Neural crest cell (in vitro differentiated cells): Measurements from ENCODE around the gene ZDHHC8. TPM values are rescaled to one million over a fixed set of nuclear protein-coding genes. Genes with fewer than 3 reads are reported as not detected.
"Not testable (repeated sequence)": the region's sequence is repeated elsewhere in the genome, so short reads cannot be mapped to it uniquely, and the experiment has no call there.

Source experiments
- DNase-seq: peaks from one replicate; pipeline ENCODE4 v3.0.0; 2021; ENCODE audit warnings: low read depth, mixed read lengths, low spot score
- H3K27ac Mint-ChIP-seq: one replicate; pipeline ENCODE4 v1.8.0; 2021; ENCODE audit warnings: mild to moderate bottlenecking, mixed read lengths; ENCODE audit not compliant: unreplicated experiment
- H3K27me3 Mint-ChIP-seq: 2 replicates; pipeline ENCODE4 v1.8.0; 2021; ENCODE audit warnings: low read depth, mild to moderate bottlenecking, mixed read lengths
- H3K36me3 Mint-ChIP-seq: 2 replicates; pipeline ENCODE4 v1.8.0; 2021; ENCODE audit warnings: low read depth, mild to moderate bottlenecking, mixed read lengths
- H3K4me1 Mint-ChIP-seq: 2 replicates; pipeline ENCODE4 v1.8.0; 2021; ENCODE audit warnings: mixed read lengths
- H3K4me3 Mint-ChIP-seq: one replicate; pipeline ENCODE4 v1.8.0; 2021; ENCODE audit warnings: mild to moderate bottlenecking, mixed read lengths
- H3K9me3 Mint-ChIP-seq: 2 replicates; pipeline ENCODE4 v1.8.0; 2021; ENCODE audit warnings: mixed read lengths
- CTCF ChIP-seq: fragments of 200-600 bp; sonication (generic); conservative IDR thresholded peaks from 2 replicates; pipeline ENCODE4 v1.5.0; 2021; ENCODE audit warnings: antibody characterized with exemption, mild to moderate bottlenecking
- total RNA-seq: library from RNA; stranded (reverse); gene quantifications from 2 replicates; pipeline ENCODE4 v1.2.1, GENCODE V29; 2021

The ZDHHC8 gene
- total RNA-seq, 1 donor from 2014 or later: 98.9 TPM

DNA sequence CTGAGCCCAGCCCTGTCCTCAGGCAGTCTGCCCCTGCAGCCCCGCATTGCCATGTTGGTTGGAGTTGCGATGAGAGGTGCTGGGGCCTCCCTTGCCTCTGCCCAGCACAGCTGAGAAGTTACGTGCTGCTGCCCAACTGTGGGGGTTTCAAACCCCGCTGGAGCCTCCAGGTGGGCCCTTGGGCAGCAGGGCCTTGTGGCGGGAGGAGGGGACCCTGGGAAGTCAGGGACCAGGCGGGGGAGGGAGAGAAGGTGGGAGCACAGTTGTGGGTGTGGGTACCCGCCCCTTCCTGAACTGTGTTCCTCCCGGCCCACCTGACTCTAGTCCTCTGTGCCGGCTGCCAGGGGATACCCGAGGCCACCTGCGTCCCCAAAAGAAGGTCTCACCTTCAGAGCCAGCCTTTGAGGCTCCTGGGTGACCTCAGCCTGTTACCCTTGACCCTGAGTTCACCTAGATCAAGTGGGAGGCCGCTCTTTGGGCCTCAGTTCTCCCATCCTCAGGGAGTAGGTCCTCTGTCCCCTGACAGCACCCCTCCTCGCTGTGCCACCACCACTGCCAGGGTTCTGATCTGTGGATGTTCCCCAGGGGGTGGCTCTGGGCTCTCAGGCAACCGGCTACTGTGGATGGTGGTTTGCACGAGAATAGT is 26.9 kb downstream of the ZDHHC8 start:
- no peak overlapping the region for H3K4me3 Mint-ChIP-seq
- peaks cover 20% of the 10 kb centered on the region for H3K4me1 Mint-ChIP-seq
- no peaks in the 10 kb centered on the region for H3K9me3 Mint-ChIP-seq
- H3K36me3 Mint-ChIP-seq: no peaks in the 10 kb centered on the region
- no peak for TF ChIP-seq CTCF
- H3K27ac Mint-ChIP-seq: no peak overlapping the region
- DNase-seq: no peak
- H3K27me3 Mint-ChIP-seq: no peaks in the 10 kb centered on the region

DNA sequence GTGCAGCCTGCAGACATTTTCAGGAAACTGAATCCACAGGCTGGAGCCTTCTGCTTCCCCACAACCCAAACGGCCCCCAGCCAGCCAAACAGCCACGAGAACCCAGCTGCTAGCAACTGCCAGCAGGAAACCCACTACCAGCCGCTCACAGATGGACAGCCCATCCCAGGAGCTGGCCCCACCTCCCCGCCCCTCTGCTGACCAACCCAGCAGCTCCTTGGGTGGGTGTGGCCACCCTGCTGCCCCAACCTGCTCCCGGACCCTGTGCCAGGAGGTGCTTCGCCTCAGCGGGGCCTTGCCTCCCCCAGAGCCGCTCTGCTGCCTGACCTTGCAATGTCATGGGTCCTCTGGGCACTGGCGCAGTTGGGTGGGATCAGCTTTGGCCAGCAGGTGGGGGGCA is 27.5 kb downstream of the ZDHHC8 start:
- peak overlapping the region; percentile 56 for H3K4me3 Mint-ChIP-seq
- peaks cover 15% of the 10 kb centered on the region for H3K4me1 Mint-ChIP-seq
- DNase-seq: no peak
- H3K9me3 Mint-ChIP-seq: no peaks in the 10 kb centered on the region
- H3K27ac Mint-ChIP-seq: no peak overlapping the region
- no peak for TF ChIP-seq CTCF
- H3K27me3 Mint-ChIP-seq: no peaks in the 10 kb centered on the region
- no peaks in the 10 kb centered on the region for H3K36me3 Mint-ChIP-seq

DNA sequence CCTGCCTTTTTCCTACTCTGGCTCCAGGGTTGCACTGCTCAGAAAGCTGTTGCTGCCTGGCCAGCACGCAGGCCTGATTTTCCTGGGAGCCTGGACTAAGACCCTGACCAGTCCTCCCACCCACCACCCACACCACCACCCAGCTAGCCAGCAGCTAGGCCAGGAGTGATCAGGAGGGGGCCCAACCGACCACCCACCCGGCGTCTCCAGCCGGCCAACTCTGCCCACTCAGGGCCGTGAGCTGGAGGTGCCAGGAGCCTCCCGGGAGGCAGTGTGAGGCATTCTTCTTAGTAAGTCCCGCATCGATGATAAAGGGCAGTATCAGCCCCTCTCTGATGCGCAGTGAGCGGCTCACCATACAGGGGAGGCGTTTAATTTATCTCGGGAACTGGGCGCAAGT is 27.9 kb downstream of the ZDHHC8 start:
- Mint-ChIP-seq H3K4me3 (peak overlapping the region; percentile 56), H3K4me1 (peaks cover 12% of the 10 kb centered on the region)
- DNase-seq, H3K36me3 Mint-ChIP-seq, H3K27me3 Mint-ChIP-seq, H3K27ac Mint-ChIP-seq, H3K9me3 Mint-ChIP-seq: not testable (repeated sequence)

DNA sequence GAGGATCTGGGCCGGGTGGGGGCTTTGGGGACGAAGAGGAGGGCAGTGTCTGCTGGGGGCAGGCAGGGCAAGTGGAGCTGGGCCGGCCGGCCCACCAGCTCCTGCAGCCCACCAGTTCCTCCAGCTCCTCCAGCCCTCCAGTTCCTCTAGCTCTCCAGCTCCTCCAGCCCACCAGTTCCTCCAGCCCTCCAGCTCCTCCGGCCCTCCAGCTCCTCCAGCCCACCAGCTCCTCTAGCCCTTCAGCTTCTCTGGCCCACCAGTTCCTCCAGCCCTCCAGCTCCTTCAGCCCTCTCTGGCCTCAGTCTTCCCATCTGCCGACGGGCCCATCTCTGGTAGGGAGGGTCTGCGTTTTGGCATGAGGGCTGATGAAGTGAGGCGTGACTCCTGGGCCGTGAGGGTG is 28.4 kb downstream of the ZDHHC8 start:
- Mint-ChIP-seq H3K4me1 (peaks cover 10% of the 10 kb centered on the region), H3K9me3 (peaks cover 3% of the 10 kb centered on the region), H3K4me3 (no peak overlapping the region), H3K27ac (no peak overlapping the region), H3K36me3 (no peaks in the 10 kb centered on the region), H3K27me3 (no peaks in the 10 kb centered on the region)
- TF ChIP-seq CTCF: no peak
- no peak for DNase-seq

GRCh38 chr22:20164863-20165262 is 33.3 kb downstream of the ZDHHC8 start:
- H3K4me3 Mint-ChIP-seq: no peak overlapping the region
- TF ChIP-seq CTCF: no peak
- H3K27me3 Mint-ChIP-seq: no peaks in the 10 kb centered on the region
- no peak for DNase-seq
- H3K9me3 Mint-ChIP-seq: peaks cover 3% of the 10 kb centered on the region
- no peak overlapping the region for H3K27ac Mint-ChIP-seq
- H3K4me1 Mint-ChIP-seq: no peaks in the 10 kb centered on the region
- H3K36me3 Mint-ChIP-seq: no peaks in the 10 kb centered on the region

- DNase-seq: no peak
- no peaks in the 10 kb centered on the region for H3K36me3 Mint-ChIP-seq
- H3K9me3 Mint-ChIP-seq: peaks cover 3% of the 10 kb centered on the region
- TF ChIP-seq CTCF: no peak
- no peak overlapping the region for H3K27ac Mint-ChIP-seq
- no peak overlapping the region for H3K4me3 Mint-ChIP-seq
- no peaks in the 10 kb centered on the region for H3K27me3 Mint-ChIP-seq
- no peaks in the 10 kb centered on the region for H3K4me1 Mint-ChIP-seq
Measured at GRCh38 chr22:20165421-20165820, 33.8 kb downstream of the ZDHHC8 start.
